KMS-11 (cell line): Measurements from ENCODE around the gene FNBP1.
A peak's percentile ranks its signal among the peaks of the same experiment; 100 is the strongest.

Experiments
- H2AFZ ChIP-seq: fragments of 200-600 bp; sonication (generic); 2 replicates; pipeline ENCODE4 v1.6.1; 2016; ENCODE audit warnings: antibody characterized with exemption, mixed run types, low read depth
- H3K27ac ChIP-seq: fragments of 200-600 bp; sonication (generic); 2 replicates; pipeline ENCODE4 v1.6.1; 2016; ENCODE audit warnings: mild to moderate bottlenecking, mixed run types
- H3K27me3 ChIP-seq: fragments of 200-600 bp; sonication (generic); 2 replicates; pipeline ENCODE4 v1.6.1; 2017; ENCODE audit warnings: mild to moderate bottlenecking, low read depth, mixed run types, moderate library complexity; ENCODE audit not compliant: insufficient read depth
- H3K36me3 ChIP-seq: fragments of 200-600 bp; sonication (generic); 2 replicates; pipeline ENCODE4 v1.6.1; 2017; ENCODE audit warnings: mild to moderate bottlenecking, mixed run types; ENCODE audit not compliant: insufficient read depth
- H3K4me1 ChIP-seq: fragments of 200-600 bp; sonication (generic); 2 replicates; pipeline ENCODE4 v1.6.1; 2016; ENCODE audit warnings: mild to moderate bottlenecking, low read depth, mixed run types; ENCODE audit not compliant: poor library complexity, severe bottlenecking
- H3K4me2 ChIP-seq: fragments of 200-600 bp; sonication (generic); 2 replicates; pipeline ENCODE4 v1.7.0; 2016; ENCODE audit warnings: mild to moderate bottlenecking, mixed run types
- H3K4me3 ChIP-seq: fragments of 200-600 bp; sonication (generic); IDR thresholded peaks from 2 replicates; pipeline ENCODE4 v1.6.1; 2017; ENCODE audit warnings: low read depth, low read length, mixed read lengths; ENCODE audit not compliant: insufficient read depth
- H3K79me2 ChIP-seq: fragments of 200-600 bp; sonication (generic); 2 replicates; pipeline ENCODE4 v1.6.1; 2016; ENCODE audit warnings: low read depth, mixed run types; ENCODE audit not compliant: insufficient read depth
- H3K9ac ChIP-seq: fragments of 200-600 bp; sonication (generic); 2 replicates; pipeline ENCODE4 v1.6.1; 2016; ENCODE audit warnings: mild to moderate bottlenecking, mixed run types
- H4K20me1 ChIP-seq: fragments of 200-600 bp; sonication (generic); 2 replicates; pipeline ENCODE4 v1.6.1; 2016; ENCODE audit warnings: mild to moderate bottlenecking, mixed run types; ENCODE audit not compliant: insufficient read depth
- CTCF ChIP-seq: fragments of 200-600 bp; sonication (generic); conservative IDR thresholded peaks from 2 replicates; pipeline ENCODE4 v1.6.1; 2017; ENCODE audit warnings: low read depth, mild to moderate bottlenecking, antibody characterized with exemption, low read length, moderate library complexity, mixed read lengths

The FNBP1 gene

GRCh38 chr9:130042885-130043653, at the start of gene FNBP1:
Gene FNBP1 (minus strand): TSS chr9:130043189. CDS start chr9:130042975, 214 bp downstream.
- peak within 1 kb of the TSS; percentile 66 for H3K4me2 ChIP-seq
- H3K36me3 ChIP-seq, result no peaks in the 10 kb centered on the region
- no peaks in the 10 kb centered on the region; the same call in 1 of the 2 replicates for H3K27me3 ChIP-seq
- TF ChIP-seq CTCF, result no peak
- H3K79me2 ChIP-seq, result peaks cover 42% of the 10 kb centered on the region
- peak within 1 kb of the TSS; percentile 73 for H3K9ac ChIP-seq
- H2AFZ ChIP-seq, result peak within 1 kb of the TSS; percentile 69
- no peak within 1 kb of the TSS for H3K4me3 ChIP-seq
- peaks cover 43% of the 10 kb centered on the region for H3K4me1 ChIP-seq
- H3K27ac ChIP-seq, result peak within 1 kb of the TSS; percentile 32; the same call in 1 of the 2 replicates
- peaks cover 10% of the 10 kb centered on the region; the same call in 1 of the 2 replicates for H4K20me1 ChIP-seq

GRCh38 chr9:130090915-130091314, 47.9 kb upstream of the FNBP1 start:
- H3K79me2 ChIP-seq, result no peaks in the 10 kb centered on the region
- no peaks in the 10 kb centered on the region for H3K4me1 ChIP-seq
- H3K4me3 ChIP-seq, result no peak overlapping the region
- no peak overlapping the region for H2AFZ ChIP-seq
- no peaks in the 10 kb centered on the region for H3K27me3 ChIP-seq
- H3K36me3 ChIP-seq, result no peaks in the 10 kb centered on the region; the same call in 1 of the 2 replicates
- H3K9ac ChIP-seq, result no peak overlapping the region
- TF ChIP-seq CTCF, result no peak
- H3K27ac ChIP-seq, result no peak overlapping the region
- H4K20me1 ChIP-seq, result no peaks in the 10 kb centered on the region
- no peak overlapping the region for H3K4me2 ChIP-seq

- no peaks in the 10 kb centered on the region for H3K79me2 ChIP-seq
- H3K4me1 ChIP-seq, result no peaks in the 10 kb centered on the region
- no peak overlapping the region for H3K4me2 ChIP-seq
- no peak overlapping the region for H3K27ac ChIP-seq
- no peak overlapping the region for H3K9ac ChIP-seq
- no peak for TF ChIP-seq CTCF
- H3K27me3 ChIP-seq, result no peaks in the 10 kb centered on the region
- no peak overlapping the region for H3K4me3 ChIP-seq
- H4K20me1 ChIP-seq, result no peaks in the 10 kb centered on the region
- H2AFZ ChIP-seq, result no peak overlapping the region
- no peaks in the 10 kb centered on the region; the same call in 1 of the 2 replicates for H3K36me3 ChIP-seq
Observed at GRCh38 chr9:130089141-130089540, 46.2 kb upstream of the FNBP1 start.

GRCh38 chr9:130088051-130088450, 45.1 kb upstream of the FNBP1 start:
- no peaks in the 10 kb centered on the region for H3K27me3 ChIP-seq
- no peaks in the 10 kb centered on the region for H4K20me1 ChIP-seq
- no peak overlapping the region for H3K27ac ChIP-seq
- H3K4me3 ChIP-seq, result no peak overlapping the region
- no peaks in the 10 kb centered on the region for H3K79me2 ChIP-seq
- no peak for TF ChIP-seq CTCF
- no peaks in the 10 kb centered on the region; the same call in 1 of the 2 replicates for H3K36me3 ChIP-seq
- H2AFZ ChIP-seq, result no peak overlapping the region
- no peaks in the 10 kb centered on the region for H3K4me1 ChIP-seq
- H3K9ac ChIP-seq, result no peak overlapping the region
- H3K4me2 ChIP-seq, result no peak overlapping the region
